HG03442 (cell line): Measurements from ENCODE around the gene CEACAM16.
"Not testable (repeated sequence)": the region's sequence is repeated elsewhere in the genome, so short reads cannot be mapped to it uniquely, and the experiment has no call there.

Source experiments
- ATAC-seq: cut with Tn5 transposase; IDR thresholded peaks from one replicate; pipeline ENCODE4 v1.9.1; 2021; ENCODE audit warnings: mild to moderate bottlenecking, moderate library complexity; ENCODE audit not compliant: unreplicated experiment

CEACAM16 gene

DNA sequence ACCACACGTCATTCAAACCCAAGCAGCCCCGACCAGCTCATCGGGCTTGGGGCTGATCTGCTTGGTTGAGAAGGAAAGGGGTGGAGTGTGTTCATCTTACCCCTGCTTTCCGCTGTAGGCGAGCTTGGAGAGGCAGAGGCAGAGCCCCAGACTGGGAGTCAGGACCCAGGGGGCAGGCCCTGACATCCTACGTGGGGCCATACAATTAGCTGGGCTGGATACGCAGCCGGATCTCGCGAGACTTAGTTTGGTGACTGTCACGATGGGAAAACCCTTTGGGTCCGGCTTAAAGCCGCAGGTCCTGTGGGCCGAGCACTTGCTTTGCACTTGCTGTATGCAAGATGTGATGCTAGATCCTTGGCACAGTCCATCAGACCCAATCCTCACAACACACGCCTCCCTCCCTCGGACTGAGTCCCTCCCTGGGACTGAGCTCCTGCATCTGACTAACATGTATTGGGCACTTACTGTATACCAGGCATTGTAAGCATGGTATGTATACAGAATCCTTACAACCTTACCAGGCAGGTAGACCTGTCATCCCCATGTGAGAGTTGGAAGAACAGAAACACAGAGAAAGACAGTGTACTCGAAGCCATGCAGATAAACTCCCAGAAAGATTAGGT, 3.7 kb downstream of the CEACAM16 start:
- ATAC-seq = no peak

DNA sequence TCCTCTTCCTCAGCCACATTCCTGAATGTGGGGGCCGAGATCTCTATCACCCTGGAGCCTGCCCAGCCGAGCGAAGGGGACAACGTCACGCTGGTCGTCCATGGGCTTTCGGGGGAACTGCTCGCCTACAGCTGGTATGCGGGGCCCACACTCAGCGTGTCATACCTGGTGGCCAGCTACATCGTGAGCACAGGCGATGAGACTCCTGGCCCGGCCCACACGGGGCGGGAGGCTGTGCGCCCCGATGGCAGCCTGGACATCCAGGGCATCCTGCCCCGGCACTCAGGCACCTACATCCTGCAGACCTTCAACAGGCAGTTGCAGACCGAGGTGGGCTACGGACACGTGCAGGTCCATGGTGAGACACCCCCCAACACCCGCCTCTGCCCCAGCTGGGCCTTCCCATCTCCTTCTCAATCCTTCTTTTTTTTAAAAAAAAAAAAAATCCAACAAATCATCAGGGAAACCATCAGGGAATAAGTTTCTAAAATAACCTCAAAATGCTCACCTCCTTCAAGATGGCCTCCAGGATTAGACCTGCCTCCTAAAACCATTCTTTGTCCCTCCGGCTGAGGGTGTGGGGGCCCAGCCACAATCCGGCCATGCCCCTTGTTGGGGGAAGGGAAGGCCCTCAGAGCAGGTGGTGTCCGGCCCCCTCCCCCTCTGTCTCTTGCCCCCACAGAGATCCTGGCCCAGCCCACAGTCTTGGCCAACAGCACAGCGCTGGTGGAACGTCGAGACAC, 4.6 kb downstream of the CEACAM16 start:
- ATAC-seq = no peak

DNA sequence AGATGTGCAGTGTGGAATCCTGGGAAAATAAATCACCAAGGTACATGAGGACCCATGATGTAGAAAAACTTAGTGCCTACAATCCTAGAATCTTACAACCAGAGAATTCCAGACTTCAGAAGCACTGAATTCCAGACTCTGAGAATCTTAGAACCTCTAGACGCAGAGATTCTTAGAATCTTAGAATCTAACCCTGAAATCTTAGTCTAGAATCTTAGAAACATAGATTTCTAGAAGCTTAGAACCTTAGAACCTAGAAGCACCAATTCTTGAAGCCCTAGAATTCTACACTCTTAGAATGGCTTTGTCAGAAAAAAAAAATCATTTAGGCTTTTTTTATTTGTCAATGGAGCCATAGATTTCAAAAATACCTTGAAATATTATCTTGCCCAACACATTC, 6.0 kb downstream of the CEACAM16 start:
- ATAC-seq = no peak

DNA sequence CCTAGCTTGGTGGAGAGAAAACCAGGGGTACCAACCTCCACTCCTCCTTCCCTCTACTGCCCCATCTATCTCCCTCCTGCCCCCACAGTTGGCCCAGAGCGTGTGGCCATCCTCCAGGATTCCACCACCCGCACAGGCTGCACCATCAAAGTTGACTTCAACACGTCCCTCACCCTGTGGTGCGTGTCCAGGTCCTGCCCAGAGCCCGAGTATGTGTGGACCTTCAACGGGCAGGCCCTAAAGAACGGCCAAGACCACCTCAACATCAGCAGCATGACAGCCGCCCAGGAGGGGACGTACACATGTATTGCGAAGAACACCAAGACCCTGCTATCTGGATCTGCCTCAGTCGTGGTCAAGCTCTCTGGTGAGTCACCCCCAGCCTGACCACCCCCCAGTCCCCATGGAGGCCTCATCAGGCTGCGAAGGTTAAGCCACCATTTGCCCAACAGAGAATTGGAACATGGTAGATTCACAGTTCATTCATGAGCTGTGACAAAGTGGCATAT, 6.6 kb downstream of the CEACAM16 start:
- ATAC-seq = no peak

DNA sequence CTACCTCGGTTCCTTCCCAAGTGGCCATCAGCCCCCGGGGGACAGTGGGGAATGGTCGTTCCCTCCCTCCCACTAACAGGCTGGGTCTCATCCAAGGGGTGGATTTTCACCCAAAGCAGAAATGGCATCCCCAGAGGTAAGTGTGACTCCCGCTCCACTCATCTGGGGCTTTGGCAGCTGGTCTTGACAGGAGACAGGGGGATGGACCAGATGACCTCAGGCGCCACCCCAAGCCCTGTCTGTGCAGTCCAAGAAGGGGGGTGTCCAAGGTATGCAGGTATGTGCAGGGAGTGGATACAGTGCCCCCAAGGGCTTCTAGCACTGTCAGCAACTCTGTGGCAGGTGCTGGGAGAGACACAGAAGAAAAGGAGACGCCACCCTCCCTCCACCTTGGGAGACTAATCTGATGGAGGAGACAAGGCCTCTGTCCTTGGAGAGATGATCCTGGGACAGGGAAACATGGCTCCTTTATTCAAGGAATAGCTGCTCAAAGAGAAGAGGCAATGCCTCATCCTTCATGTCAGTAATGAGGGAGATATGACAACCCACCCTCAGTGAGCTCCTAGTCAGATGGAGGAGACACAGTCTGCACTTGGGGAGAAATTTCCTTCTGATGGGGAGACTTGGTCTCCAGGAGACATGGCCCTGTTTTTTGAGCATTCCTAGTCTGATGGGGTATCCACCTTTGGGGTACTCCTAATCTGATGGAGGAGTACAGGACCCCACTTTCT, 7.7 kb downstream of the CEACAM16 start:
- no peak for ATAC-seq

DNA sequence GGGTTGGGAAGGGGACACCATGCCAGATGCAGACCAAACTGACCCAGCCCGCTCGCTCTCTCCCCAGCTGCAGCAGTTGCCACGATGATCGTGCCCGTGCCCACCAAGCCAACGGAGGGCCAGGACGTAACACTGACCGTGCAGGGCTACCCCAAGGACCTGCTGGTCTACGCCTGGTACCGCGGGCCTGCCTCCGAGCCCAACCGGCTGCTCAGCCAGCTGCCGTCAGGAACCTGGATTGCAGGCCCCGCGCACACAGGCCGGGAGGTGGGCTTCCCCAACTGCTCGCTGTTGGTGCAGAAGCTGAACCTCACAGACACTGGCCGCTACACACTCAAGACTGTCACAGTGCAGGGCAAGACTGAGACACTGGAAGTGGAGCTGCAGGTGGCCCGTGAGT, 8.8 kb downstream of the CEACAM16 start:
- ATAC-seq = no peak

DNA sequence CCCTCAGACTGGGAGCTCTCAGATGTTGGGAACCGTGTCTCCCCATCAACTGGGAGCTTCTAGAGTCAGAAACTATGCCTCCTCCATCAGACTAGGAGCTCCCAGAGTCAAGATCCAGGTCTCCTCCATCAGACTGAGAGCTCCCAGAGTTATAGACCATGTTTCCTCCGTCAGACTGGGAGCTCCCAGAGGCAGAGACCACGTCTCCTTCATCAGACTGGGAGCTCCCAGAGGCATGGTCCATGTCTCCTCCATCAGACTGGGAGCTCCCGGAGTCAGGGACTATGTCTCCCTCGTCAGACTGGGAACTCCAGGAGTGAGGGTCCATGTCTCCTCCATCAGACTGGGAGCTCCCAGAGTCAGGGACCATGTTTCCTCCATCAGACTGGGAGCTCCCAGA, 10.0 kb downstream of the CEACAM16 start:
- no peak for ATAC-seq

DNA sequence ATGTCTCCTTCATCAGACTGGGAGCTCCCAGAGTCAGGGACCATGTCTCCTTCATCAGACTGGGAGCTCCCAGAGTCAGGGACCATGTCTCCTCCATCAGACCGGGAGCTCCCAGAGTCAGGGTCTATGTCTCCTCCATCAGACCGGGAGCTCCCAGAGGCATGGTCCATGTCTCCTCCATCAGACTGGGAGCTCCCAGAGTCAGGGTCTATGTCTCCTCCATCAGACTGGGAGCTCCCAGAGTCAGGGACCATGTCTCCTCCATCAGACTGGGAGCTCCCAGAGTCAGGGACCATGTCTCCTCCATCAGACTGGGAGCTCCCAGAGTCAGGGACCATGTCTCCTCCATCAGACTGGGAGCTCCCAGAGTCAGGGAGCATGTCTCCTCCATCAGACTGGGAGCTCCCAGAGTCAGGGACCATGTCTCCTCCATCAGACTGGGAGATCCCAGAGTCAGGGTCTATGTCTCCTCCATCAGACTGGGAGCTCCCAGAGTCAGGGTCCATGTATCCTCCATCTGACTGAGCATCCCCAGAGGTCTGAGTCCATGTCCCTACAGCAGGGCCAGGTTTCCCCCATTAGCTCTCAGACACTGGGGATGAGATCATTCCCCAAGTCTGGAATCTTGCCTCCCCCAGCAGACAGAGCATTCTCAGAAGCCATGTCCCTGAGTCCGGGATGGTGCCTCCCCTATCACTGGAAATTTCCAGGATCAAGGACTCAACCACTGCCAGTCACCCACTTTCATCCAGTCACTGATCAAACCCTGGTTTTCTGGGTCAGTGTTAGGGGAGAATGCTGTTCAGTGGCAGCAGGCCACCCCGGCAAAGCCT, 10.7 kb downstream of the CEACAM16 start:
- not testable (repeated sequence) for ATAC-seq

DNA sequence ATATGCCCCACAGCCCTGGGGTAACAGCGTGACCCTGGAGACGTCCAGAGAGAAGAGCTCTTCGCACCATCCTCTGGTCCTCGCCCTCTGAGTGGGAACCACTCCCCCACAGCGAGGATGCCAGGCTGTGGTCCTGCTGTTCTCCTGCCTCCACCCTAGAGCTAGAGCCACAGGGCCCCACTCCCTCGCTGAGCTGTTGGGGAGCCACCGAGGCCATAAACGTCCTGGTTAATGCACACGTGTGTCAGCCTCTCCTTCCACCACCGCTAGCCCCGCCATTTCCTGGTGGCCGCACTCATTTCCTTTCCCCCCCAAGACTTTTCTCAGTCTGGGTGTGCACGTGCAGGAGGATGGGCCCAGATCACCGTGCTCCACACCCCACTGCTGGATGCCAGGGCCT, 11.5 kb downstream of the CEACAM16 start:
- no peak for ATAC-seq

DNA sequence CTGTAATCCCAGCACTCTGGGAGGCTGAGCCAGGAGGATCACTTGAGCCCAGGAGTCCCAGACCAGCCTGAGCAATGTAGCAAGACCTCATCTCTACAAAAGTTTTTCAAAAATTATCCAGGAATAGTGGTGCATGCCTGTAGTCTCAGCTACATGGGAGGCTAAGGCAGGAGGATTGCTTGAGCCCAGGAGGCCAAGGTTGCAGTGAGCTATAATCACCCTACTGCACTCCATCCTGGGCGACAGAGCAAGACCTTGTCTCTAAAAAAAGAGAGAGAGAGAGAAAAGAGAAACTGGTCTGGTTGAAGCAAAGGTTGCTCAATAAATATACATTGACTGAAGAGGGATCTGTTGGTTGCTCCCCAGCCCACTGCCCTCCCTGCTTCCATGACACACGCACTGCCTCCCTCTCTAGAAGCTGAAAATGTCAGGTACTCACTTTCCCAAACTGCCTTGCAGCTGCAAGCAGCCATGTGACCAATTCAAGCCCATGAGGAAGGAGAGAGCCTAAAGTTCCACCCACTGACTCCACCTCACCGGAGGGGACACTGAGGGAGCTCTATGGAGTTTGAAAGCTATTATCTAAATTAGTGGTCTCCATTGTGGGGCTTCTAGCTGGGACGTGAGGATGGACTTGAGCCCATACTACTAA, 14.0 kb downstream of the CEACAM16 start:
- no peak for ATAC-seq

DNA sequence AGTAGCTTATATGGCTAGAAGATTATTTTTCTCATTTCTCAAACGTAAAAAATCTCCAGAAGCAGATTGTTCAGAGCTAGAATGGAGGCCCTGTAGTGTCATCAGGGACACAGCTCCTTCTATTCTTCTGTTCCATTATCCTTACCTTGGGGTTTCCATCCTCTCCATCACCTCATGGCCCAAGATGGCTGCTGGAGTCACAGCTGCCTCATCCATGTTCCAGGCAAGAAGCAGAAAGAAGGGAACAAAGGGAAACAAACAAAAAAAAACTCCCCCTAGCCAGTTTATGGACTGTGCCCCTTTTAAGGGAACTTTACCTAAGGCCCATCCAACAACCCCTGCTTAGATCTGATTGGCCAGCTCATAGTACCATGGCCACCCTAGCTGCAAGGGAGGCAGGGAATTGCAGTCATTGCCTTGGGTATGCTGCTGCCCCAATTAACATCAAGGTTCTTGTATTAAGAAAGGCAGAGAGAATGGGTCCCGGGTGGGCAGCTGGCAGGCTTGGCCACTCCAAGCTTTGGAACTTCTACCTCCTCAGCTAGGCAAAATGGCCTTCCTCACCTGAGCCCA, 15.7 kb downstream of the CEACAM16 start:
- no peak for ATAC-seq

DNA sequence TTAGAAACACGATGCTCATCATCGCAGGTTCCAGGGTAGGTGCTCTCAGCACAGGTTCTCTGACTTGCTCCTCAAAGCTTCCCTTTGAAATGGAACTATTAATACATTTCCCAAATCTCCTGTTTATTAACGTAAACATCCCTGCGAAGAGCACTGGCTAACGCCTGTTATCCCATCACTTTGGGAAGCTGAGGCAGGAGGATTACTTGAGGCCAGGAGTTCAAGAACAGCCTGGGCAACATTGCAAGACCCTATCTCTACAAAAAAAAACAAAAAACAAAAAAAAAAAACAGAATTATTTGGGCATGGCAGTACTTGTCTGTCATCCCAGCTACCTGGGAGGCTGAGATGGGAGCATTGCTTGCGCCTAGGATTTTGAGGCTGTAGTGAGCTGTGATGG, 18.7 kb downstream of the CEACAM16 start:
- ATAC-seq = no peak

DNA sequence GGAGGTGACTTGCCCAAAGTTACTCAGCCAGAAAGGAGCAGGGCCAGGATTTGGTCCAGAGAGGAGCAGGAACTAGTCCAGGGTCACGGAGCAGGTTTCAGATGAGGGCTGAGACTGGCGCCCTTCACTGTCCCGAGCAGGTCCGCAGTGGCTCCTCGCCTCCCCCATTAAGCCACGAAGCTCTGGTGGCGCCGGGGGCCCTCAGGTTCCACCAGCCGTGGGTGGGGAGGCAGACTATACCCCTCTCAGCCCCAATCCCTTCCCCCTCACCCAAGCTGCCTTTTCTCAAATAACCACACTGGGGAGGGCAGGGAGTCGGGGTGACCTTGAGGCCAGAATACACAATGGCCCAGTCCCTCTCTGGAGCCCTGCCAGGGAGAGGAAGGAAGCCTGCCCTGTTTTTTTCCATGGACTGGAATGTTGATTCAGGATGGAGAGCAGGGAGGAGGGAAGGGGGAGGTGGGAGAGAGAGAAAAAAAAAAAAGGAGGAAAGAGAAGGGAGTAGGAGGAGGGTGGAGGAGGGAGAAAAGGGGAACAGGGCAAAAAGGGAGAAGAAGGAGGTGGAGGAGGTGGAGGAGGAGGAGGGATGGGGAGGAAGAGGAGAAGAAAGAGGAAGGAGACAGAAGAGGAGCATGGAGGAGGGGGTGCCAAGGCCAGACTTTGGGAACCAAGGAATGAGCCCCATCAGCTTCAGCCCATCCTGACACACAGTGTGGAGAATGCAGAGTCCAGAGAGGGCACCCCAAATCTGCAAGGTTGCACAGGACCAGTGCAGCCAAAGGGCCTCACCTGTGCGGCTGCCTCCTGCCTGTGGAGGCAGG, 19.7 kb downstream of the CEACAM16 start:
- ATAC-seq = no peak

DNA sequence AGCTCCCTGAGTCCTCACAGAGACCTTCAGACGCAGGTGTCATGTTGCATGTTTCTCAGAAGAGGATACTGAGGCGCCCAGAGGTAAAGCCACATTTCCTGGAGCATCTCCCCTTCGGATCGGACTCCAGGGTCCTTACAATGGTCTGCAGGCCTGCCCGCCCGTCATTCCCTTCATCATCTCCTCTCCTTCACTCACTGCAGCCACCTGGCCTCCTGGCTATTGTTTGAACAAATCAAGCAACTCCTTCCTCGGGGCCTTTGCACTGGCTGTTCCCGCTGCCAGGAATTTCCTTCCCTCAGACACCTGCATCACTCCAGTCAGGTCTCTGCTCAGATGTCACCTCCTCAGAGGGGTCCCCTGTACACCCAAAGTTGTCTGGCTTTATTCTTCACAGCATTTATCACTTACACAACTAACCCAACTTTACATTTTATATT, 20.3 kb downstream of the CEACAM16 start:
- ATAC-seq = no peak

DNA sequence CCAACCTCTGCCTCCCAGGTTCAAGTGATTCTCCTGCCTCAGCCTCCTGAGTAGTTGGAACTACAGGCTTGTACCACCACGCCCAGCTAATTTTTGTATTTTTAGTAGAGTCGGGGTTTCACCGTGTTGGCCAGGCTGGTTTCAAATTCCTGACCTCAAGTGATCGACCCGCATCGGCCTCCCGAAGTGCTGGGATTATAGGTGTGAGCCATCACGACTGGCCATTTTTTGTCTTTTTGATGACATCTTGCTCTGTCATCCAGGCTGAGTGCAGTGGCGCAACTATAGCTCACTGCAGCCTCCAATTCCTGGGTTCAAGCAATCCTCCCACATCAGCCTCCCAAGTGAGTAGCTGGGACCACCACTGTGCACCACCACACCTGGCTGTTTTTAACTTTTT, 21.4 kb downstream of the CEACAM16 start:
- ATAC-seq = not testable (repeated sequence)

DNA sequence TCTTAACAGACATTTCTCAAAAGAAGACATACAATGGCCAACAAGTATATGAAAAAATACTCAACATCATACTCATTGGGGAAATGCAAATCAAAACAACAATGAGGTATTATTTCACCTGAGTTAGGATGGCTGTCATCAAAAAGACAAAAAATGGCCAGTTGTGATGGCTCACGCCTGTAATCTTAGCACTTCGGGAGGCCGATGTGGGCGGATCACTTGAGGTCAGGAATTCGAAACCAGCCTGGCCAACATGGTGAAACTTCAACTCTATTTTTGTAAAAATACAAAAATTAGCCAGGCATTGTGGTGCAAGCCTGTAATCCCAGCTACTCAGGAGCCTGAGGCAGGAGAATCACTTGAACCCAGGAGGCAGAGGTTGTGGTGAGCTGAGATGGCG, 22.0 kb downstream of the CEACAM16 start:
- no peak for ATAC-seq

DNA sequence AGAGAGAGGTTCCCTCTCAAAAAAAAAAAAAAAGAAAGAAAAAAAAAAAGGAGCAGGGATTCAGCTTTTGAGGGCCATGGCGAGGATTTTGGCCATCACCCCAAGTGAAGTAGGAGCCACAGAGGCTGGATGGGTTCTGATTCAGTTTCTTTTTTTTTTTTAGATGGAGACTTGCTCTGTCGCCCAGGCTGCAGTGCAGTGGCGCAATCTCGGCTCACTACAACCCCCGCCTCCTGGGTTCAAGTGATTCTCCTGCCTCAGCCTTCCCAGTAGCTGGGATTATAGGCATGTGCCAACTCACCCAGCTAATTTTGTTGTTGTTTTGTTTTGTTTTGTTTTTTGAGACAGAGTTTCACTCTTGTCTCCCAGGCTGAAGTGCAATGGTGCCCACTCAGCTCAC, 22.4 kb downstream of the CEACAM16 start:
- ATAC-seq = not testable (repeated sequence)

DNA sequence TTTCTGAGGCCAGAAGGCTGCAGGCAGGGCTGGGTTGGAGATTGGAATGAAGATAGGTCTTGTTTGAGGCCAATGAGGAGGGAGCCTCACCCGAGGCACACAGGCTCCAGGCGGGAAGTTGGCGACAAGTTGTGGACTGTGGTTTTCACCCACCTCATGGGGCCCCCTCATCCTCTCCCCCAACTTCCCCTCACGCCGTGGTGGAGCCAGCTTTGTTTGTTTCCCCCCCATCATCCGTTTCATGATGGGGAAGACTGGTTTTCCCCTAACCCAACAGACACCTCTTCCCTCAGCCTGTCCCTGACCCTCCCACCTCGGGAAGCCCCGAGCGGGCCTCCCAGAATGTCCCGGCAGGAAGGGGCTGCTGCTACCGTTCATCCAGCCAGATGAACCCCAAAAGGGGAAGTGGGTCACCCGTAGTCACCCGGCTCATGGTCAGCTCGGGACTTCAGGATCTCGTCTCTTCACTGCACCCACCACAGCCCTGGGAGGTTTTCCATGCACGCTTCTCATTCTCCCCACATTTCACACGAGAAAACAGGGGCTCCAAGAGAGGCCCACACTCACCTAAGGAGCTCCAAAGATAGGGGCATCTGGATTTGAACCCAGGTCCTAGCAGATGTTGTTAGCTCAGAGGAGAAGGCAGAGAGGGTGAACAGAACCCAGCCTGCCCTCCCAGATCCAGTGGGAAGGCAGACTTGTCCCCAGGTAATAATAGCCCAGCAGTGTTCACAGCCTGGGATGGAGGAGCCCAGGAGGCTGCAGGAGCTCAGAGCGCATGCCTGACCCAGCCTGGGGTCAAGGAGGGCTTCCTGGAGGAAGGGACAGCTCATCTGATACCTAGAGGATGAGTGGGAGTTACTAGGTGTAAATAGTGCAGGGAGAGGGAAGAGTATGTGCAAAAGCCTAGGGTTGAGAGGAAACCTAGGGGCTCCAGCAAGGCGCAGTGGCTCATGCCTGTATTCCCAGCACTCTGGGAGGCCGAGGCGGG, 23.5 kb downstream of the CEACAM16 start:
- no peak for ATAC-seq
